Gastrocnemius medialis (tissue), 4 donors: ENCODE data around the gene ANKDD1A.

ENCODE experiments used
- POLR2A ChIP-seq, 2 donors: fragments of 450-650 bp; IDR thresholded peaks; one replicate each; pipeline ENCODE4 v1.6.1; 2017; ENCODE audit warnings: antibody characterized with exemption in 2 of 2, mild to moderate bottlenecking in 2 of 2, moderate library complexity in 2 of 2
- TF ChIP-seq, protein P1 (sequence below), 5 experiments: fragments of 450-650 bp in 3 of 5; fragments of 200-600 bp in 2 of 5; sonication (generic) in 2 of 5; IDR thresholded peaks in 4 of 5; conservative IDR thresholded peaks in 1 of 5; 1 replicate in 4 of 5; 2 replicates in 1 of 5; pipeline ENCODE4 v1.5.1; 2016 to 2019; ENCODE audit warnings: antibody characterized with exemption in 5 of 5, mild to moderate bottlenecking in 3 of 5, moderate library complexity in 3 of 5

DNA sequence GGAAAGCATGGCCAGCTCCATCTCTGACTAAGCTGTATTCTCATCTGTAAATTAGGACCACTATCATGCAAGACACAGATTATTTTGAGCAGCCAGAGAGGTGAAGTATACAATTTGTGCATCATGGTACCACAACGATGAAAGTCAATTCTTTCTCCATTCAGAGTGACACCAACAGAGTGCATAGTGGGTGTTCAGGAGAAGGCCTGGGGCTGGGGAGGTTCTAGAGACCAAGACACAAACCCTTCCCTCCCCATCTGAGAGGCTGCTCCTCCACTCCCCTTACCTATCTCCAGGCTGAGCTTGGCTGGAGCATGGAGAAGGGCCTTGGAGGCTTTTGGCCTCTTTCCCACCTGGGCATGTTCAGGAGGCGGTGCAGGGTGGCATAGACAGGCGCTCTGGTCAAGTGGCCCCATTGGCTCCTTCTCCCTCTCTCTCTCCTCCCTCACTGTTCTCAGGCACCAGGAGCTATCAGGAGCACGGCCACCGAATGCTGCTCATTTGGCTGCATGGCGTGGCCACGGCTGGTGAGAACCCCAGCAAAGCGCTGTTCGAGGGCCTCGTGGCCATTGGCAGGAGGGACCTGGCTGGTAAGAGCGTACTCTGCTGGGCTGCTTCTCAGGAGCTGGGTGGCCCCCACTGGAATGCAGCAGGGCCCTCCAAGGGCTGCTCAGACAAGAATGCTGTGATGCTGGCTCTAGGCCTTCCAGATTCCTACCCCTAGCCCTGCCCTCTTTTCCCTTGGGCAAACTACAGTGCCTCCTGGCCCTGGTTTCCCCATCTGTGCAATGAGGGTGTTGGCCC is 37.9 kb downstream of the ANKDD1A start:
- TF ChIP-seq, protein P1, sequence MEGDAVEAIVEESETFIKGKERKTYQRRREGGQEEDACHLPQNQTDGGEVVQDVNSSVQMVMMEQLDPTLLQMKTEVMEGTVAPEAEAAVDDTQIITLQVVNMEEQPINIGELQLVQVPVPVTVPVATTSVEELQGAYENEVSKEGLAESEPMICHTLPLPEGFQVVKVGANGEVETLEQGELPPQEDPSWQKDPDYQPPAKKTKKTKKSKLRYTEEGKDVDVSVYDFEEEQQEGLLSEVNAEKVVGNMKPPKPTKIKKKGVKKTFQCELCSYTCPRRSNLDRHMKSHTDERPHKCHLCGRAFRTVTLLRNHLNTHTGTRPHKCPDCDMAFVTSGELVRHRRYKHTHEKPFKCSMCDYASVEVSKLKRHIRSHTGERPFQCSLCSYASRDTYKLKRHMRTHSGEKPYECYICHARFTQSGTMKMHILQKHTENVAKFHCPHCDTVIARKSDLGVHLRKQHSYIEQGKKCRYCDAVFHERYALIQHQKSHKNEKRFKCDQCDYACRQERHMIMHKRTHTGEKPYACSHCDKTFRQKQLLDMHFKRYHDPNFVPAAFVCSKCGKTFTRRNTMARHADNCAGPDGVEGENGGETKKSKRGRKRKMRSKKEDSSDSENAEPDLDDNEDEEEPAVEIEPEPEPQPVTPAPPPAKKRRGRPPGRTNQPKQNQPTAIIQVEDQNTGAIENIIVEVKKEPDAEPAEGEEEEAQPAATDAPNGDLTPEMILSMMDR (IDR thresholded peaks at IDR 0.05 in 4 of 5, conservative IDR thresholded peaks at IDR 0.05 in 1 of 5): no peak
- TF ChIP-seq POLR2A (IDR thresholded peaks at IDR 0.05): no peak
